Bronchial epithelial cell (primary cell): ENCODE data around the gene UNC5A. TPM values are rescaled to one million over a fixed set of nuclear protein-coding genes. Genes with fewer than 3 reads are reported as not detected.

Experiments
- DNase-seq: peaks from one replicate; pipeline ENCODE4 v3.0.0-alpha.2; 2010; ENCODE audit warnings: low read depth
- FAIRE-seq: peaks from 2 replicates; lab custom pipeline; 2011; peaks lifted over from hg19 to GRCh38; lab: Jason Lieb, UNC
- H3K27me3 ChIP-seq: 2 replicates; pipeline ENCODE4 v1.5.1; 2011; ENCODE audit warnings: low read length; ENCODE audit not compliant: control insufficient read depth, insufficient read depth
- H3K36me3 ChIP-seq: 2 replicates; pipeline ENCODE4 v1.5.1; 2011; ENCODE audit warnings: low read length; ENCODE audit not compliant: control insufficient read depth, insufficient read depth
- H3K4me3 ChIP-seq: 2 replicates; pipeline ENCODE4 v1.5.1; 2011; ENCODE audit warnings: mild to moderate bottlenecking, low read depth, low read length, control low read depth
- total RNA-seq: library from RNA; depleted of rRNA; stranded (reverse); fragments of >200 nt; gene quantifications from 2 replicates; pipeline ENCODE4 v1.2.1, GENCODE V29; 2014
- TF ChIP-seq, protein P1 (sequence below): IDR thresholded peaks from 2 replicates; pipeline ENCODE4 v1.5.1; 2011; ENCODE audit warnings: mild to moderate bottlenecking, moderate library complexity, low read length, control low read depth, inconsistent platforms; ENCODE audit not compliant: insufficient read depth, severe bottlenecking

The UNC5A gene
- total RNA-seq, 1 donor from 2014 or later, result not detected

GRCh38 chr5:176908675-176909368 is 98.5 kb downstream of the UNC5A start:
- peaks cover 20% of the 10 kb centered on the region for H3K36me3 ChIP-seq
- no peak overlapping the region for H3K4me3 ChIP-seq
- TF ChIP-seq, protein P1, sequence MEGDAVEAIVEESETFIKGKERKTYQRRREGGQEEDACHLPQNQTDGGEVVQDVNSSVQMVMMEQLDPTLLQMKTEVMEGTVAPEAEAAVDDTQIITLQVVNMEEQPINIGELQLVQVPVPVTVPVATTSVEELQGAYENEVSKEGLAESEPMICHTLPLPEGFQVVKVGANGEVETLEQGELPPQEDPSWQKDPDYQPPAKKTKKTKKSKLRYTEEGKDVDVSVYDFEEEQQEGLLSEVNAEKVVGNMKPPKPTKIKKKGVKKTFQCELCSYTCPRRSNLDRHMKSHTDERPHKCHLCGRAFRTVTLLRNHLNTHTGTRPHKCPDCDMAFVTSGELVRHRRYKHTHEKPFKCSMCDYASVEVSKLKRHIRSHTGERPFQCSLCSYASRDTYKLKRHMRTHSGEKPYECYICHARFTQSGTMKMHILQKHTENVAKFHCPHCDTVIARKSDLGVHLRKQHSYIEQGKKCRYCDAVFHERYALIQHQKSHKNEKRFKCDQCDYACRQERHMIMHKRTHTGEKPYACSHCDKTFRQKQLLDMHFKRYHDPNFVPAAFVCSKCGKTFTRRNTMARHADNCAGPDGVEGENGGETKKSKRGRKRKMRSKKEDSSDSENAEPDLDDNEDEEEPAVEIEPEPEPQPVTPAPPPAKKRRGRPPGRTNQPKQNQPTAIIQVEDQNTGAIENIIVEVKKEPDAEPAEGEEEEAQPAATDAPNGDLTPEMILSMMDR, result no peak
- no peak for DNase-seq
- FAIRE-seq, result no peak
- no peaks in the 10 kb centered on the region for H3K27me3 ChIP-seq

DNA sequence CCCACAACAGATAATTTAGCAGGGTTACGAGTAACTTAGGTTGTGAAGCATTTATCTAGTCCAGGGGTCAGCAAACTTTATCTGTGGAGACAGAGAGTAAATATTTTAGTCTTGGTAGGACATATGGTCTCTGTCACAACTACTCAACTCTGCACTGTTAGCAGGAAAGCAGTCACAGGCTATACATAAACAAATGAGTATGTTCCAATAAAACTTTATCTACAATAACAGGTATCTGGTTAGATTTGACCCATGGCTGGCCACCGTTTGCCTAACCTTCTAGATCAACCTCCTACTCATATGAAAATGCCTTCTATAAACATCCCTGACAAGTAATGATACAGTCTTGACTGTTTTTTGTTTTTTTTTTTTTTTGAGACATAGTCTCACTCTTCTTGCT is 101.8 kb downstream of the UNC5A start:
- Histone ChIP-seq H3K27me3 (no peaks in the 10 kb centered on the region), H3K4me3 (no peak overlapping the region), H3K36me3 (peaks cover 9% of the 10 kb centered on the region)
- DNase-seq, result no peak
- TF ChIP-seq, protein P1, result no peak
- no peak for FAIRE-seq

GRCh38 chr5:176915906-176916305 is 105.5 kb downstream of the UNC5A start:
- peaks cover 1% of the 10 kb centered on the region for H3K36me3 ChIP-seq

GRCh38 chr5:176916337-176916736 is 106.0 kb downstream of the UNC5A start:
- peaks cover 1% of the 10 kb centered on the region for H3K36me3 ChIP-seq
- TF ChIP-seq, protein P1, result no peak
- FAIRE-seq (no peak), DNase-seq (no peak)
- no peaks in the 10 kb centered on the region for H3K27me3 ChIP-seq
- no peak overlapping the region for H3K4me3 ChIP-seq

More at GRCh38 chr5:176915906-176916305, 105.5 kb downstream of the UNC5A start:
- no peak for FAIRE-seq
- DNase-seq, result no peak
- Histone ChIP-seq H3K4me3 (no peak overlapping the region), H3K27me3 (no peaks in the 10 kb centered on the region)
- TF ChIP-seq, protein P1, result no peak

DNA sequence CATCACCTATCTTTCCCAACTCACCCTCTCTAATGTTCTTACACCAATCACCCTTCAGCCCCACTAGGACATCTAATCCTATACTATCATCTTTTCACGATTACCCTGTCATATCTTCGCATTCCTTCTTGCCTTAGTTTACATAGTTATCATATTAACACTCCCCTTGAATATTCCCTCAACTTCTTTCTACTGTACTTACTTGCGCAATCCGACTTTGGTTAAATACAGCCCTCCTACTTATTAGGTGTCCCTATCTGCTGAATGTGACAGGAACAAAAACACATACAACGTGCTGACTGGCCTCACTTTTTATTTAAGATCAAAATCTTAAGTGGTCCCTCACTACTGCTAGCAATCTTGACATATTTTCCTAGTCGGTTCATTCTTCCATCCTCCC is 108.3 kb downstream of the UNC5A start:
- H3K4me3 ChIP-seq, result no peak overlapping the region
- H3K36me3 ChIP-seq, result no peaks in the 10 kb centered on the region
- DNase-seq (no peak), FAIRE-seq (no peak)
- TF ChIP-seq, protein P1, result no peak
- H3K27me3 ChIP-seq, result no peaks in the 10 kb centered on the region

- TF ChIP-seq, protein P1, result no peak
- H3K27me3 ChIP-seq, result no peaks in the 10 kb centered on the region
- no peak overlapping the region for H3K4me3 ChIP-seq
- FAIRE-seq (no peak), DNase-seq (no peak)
- H3K36me3 ChIP-seq, result no peaks in the 10 kb centered on the region
Observed at GRCh38 chr5:176921714-176922113, 111.4 kb downstream of the UNC5A start.
